Activated naive CD8-positive, alpha-beta T cell treated with anti-CD3 and anti-CD28 coated beads, Interleukin-2, amount 10 ng/mL, durations not matched to agents 7 days and 5 days (primary cell): ENCODE data around the gene ATF7. TPM values are rescaled to one million over a fixed set of nuclear protein-coding genes. Genes with fewer than 3 reads are reported as not detected.
"Not testable (repeated sequence)": the region's sequence is repeated elsewhere in the genome, so short reads cannot be mapped to it uniquely, and the experiment has no call there.

ENCODE experiments used
- ATAC-seq: fragments of 150-1000 bp; cut with Tn5 transposase; one replicate; pipeline ENCODE4 v1.10.0; 2021; ENCODE audit warnings: low read depth, moderate library complexity
- POLR2A ChIA-PET: fragments of 350-600 bp; sonication (Branson Sonifier 250); formaldehyde crosslinking; loops from one replicate; lab custom pipeline; 2021; ENCODE audit warnings: antibody characterized with exemption; lab: Charles Lee
- DNase-seq: peaks from one replicate; pipeline ENCODE4 v3.0.0; 2021
- H3K27ac Mint-ChIP-seq: one replicate; pipeline ENCODE4 v1.8.0; 2022; ENCODE audit warnings: mild to moderate bottlenecking, mixed read lengths
- H3K27me3 Mint-ChIP-seq: one replicate; pipeline ENCODE4 v1.8.0; 2022; ENCODE audit warnings: mild to moderate bottlenecking, moderate library complexity, mixed read lengths
- H3K36me3 Mint-ChIP-seq: one replicate; pipeline ENCODE4 v1.8.0; 2021; ENCODE audit warnings: mild to moderate bottlenecking, mixed read lengths
- H3K4me1 Mint-ChIP-seq: one replicate; pipeline ENCODE4 v1.8.0; 2021; ENCODE audit warnings: mixed read lengths
- H3K4me3 Mint-ChIP-seq: one replicate; pipeline ENCODE4 v1.8.0; 2022; ENCODE audit warnings: mild to moderate bottlenecking, moderate library complexity, mixed read lengths
- H3K9me3 Mint-ChIP-seq: one replicate; pipeline ENCODE4 v1.8.0; 2021; ENCODE audit warnings: mixed read lengths
- total RNA-seq, 2 experiments: library from RNA; stranded (reverse); gene quantifications; one replicate each; pipeline ENCODE4 v1.2.3, GENCODE V29; 2021

Gene ATF7
- total RNA-seq, 2 experiments from 2014 or later: 30.2 to 33.5 TPM

- ATAC-seq: no peak
- Mint-ChIP-seq H3K36me3 (peaks cover 8% of the 10 kb centered on the region), H3K4me3 (no peak overlapping the region), H3K27ac (no peak overlapping the region), H3K4me1 (peaks cover 25% of the 10 kb centered on the region), H3K9me3 (no peaks in the 10 kb centered on the region), H3K27me3 (no peaks in the 10 kb centered on the region)
- no peak for DNase-seq
- POLR2A ChIA-PET: no interaction called here
Observed at GRCh38 chr12:53567961-53568808, 58.0 kb downstream of the ATF7 start.

- Mint-ChIP-seq H3K4me1 (peaks cover 26% of the 10 kb centered on the region), H3K36me3 (peaks cover 11% of the 10 kb centered on the region)
- H3K9me3 Mint-ChIP-seq, H3K27me3 Mint-ChIP-seq, DNase-seq, H3K27ac Mint-ChIP-seq, H3K4me3 Mint-ChIP-seq, ATAC-seq: not testable (repeated sequence)
- POLR2A ChIA-PET: interaction anchor here (0.7 kb wide), 1 partner anchor 1340 kb away, joined by 3 read pairs; no protein-coding TSS in a partner anchor
Observed at GRCh38 chr12:53565376-53565775, 60.8 kb downstream of the ATF7 start.

GRCh38 chr12:53564941-53565340 is 61.2 kb downstream of the ATF7 start:
- H3K27ac Mint-ChIP-seq: no peak overlapping the region
- ATAC-seq (no peak), DNase-seq (no peak)
- H3K36me3 Mint-ChIP-seq: peaks cover 11% of the 10 kb centered on the region
- H3K27me3 Mint-ChIP-seq: no peaks in the 10 kb centered on the region
- peaks cover 26% of the 10 kb centered on the region for H3K4me1 Mint-ChIP-seq
- POLR2A ChIA-PET: interaction anchor here (0.7 kb wide), 1 partner anchor 1340 kb away, joined by 3 read pairs; no protein-coding TSS in a partner anchor
- H3K9me3 Mint-ChIP-seq: no peaks in the 10 kb centered on the region
- no peak overlapping the region for H3K4me3 Mint-ChIP-seq

- Mint-ChIP-seq H3K9me3 (no peaks in the 10 kb centered on the region), H3K36me3 (peaks cover 11% of the 10 kb centered on the region), H3K4me1 (peaks cover 26% of the 10 kb centered on the region), H3K27ac (no peak overlapping the region), H3K4me3 (peak overlapping the region; percentile 0), H3K27me3 (no peaks in the 10 kb centered on the region)
- POLR2A ChIA-PET: no interaction called here
- no peak for DNase-seq
- no peak for ATAC-seq
Observed at GRCh38 chr12:53564278-53564677, 61.9 kb downstream of the ATF7 start.

- H3K9me3 Mint-ChIP-seq: no peaks in the 10 kb centered on the region
- peaks cover 25% of the 10 kb centered on the region for H3K4me1 Mint-ChIP-seq
- H3K27me3 Mint-ChIP-seq: no peaks in the 10 kb centered on the region
- H3K4me3 Mint-ChIP-seq: no peak overlapping the region
- no peak overlapping the region for H3K27ac Mint-ChIP-seq
- peaks cover 11% of the 10 kb centered on the region for H3K36me3 Mint-ChIP-seq
- no peak for ATAC-seq
- POLR2A ChIA-PET: no interaction called here
- DNase-seq: no peak
Observed at GRCh38 chr12:53563452-53564028, 62.6 kb downstream of the ATF7 start.

GRCh38 chr12:53561590-53561953 is 64.6 kb downstream of the ATF7 start:
- POLR2A ChIA-PET: no interaction called here
- Mint-ChIP-seq H3K27ac (no peak overlapping the region), H3K4me3 (no peak overlapping the region), H3K27me3 (no peaks in the 10 kb centered on the region), H3K36me3 (peaks cover 11% of the 10 kb centered on the region), H3K4me1 (peaks cover 29% of the 10 kb centered on the region), H3K9me3 (no peaks in the 10 kb centered on the region)
- DNase-seq: no peak
- no peak for ATAC-seq

GRCh38 chr12:53560912-53561589 is 65.1 kb downstream of the ATF7 start:
- POLR2A ChIA-PET: no interaction called here
- no peaks in the 10 kb centered on the region for H3K27me3 Mint-ChIP-seq
- peaks cover 11% of the 10 kb centered on the region for H3K36me3 Mint-ChIP-seq
- no peak overlapping the region for H3K4me3 Mint-ChIP-seq
- H3K4me1 Mint-ChIP-seq: peaks cover 29% of the 10 kb centered on the region
- no peak overlapping the region for H3K27ac Mint-ChIP-seq
- ATAC-seq (no peak), DNase-seq (no peak)
- no peaks in the 10 kb centered on the region for H3K9me3 Mint-ChIP-seq

- POLR2A ChIA-PET: no interaction called here
- no peaks in the 10 kb centered on the region for H3K9me3 Mint-ChIP-seq
- H3K4me1 Mint-ChIP-seq: peaks cover 29% of the 10 kb centered on the region
- no peak overlapping the region for H3K27ac Mint-ChIP-seq
- no peak overlapping the region for H3K4me3 Mint-ChIP-seq
- DNase-seq (no peak), ATAC-seq (no peak)
- H3K36me3 Mint-ChIP-seq: peaks cover 8% of the 10 kb centered on the region
- H3K27me3 Mint-ChIP-seq: no peaks in the 10 kb centered on the region
Observed at GRCh38 chr12:53560351-53560750, 65.8 kb downstream of the ATF7 start.

GRCh38 chr12:53558631-53559030 is 67.6 kb downstream of the ATF7 start:
- H3K9me3 Mint-ChIP-seq: no peaks in the 10 kb centered on the region
- ATAC-seq (no peak), DNase-seq (no peak)
- peaks cover 8% of the 10 kb centered on the region for H3K36me3 Mint-ChIP-seq
- H3K27me3 Mint-ChIP-seq: no peaks in the 10 kb centered on the region
- H3K4me3 Mint-ChIP-seq: no peak overlapping the region
- POLR2A ChIA-PET: no interaction called here
- peaks cover 17% of the 10 kb centered on the region for H3K4me1 Mint-ChIP-seq
- no peak overlapping the region for H3K27ac Mint-ChIP-seq

GRCh38 chr12:53552361-53553327 is 73.5 kb downstream of the ATF7 start:
- no peak overlapping the region for H3K4me3 Mint-ChIP-seq
- ATAC-seq (no peak), DNase-seq (no peak)
- no peaks in the 10 kb centered on the region for H3K9me3 Mint-ChIP-seq
- H3K36me3 Mint-ChIP-seq: peaks cover 6% of the 10 kb centered on the region
- no peaks in the 10 kb centered on the region for H3K27me3 Mint-ChIP-seq
- no peak overlapping the region for H3K27ac Mint-ChIP-seq
- H3K4me1 Mint-ChIP-seq: peaks cover 6% of the 10 kb centered on the region
- POLR2A ChIA-PET: interaction anchor here (0.6 kb wide), 1 partner anchor 9 kb away, joined by 3 read pairs; no protein-coding TSS in a partner anchor

GRCh38 chr12:53551889-53552291 is 74.3 kb downstream of the ATF7 start:
- peaks cover 8% of the 10 kb centered on the region for H3K36me3 Mint-ChIP-seq
- H3K27ac Mint-ChIP-seq: no peak overlapping the region
- POLR2A ChIA-PET: interaction anchor here (0.6 kb wide), 1 partner anchor 8 kb away, joined by 3 read pairs; no protein-coding TSS in a partner anchor
- H3K4me1 Mint-ChIP-seq: no peaks in the 10 kb centered on the region
- no peak for DNase-seq
- no peak overlapping the region for H3K4me3 Mint-ChIP-seq
- no peaks in the 10 kb centered on the region for H3K27me3 Mint-ChIP-seq
- no peak for ATAC-seq
- H3K9me3 Mint-ChIP-seq: no peaks in the 10 kb centered on the region

- POLR2A ChIA-PET: no interaction called here
- ATAC-seq (no peak), DNase-seq (no peak)
- H3K9me3 Mint-ChIP-seq: no peaks in the 10 kb centered on the region
- H3K27me3 Mint-ChIP-seq: no peaks in the 10 kb centered on the region
- H3K36me3 Mint-ChIP-seq: peaks cover 8% of the 10 kb centered on the region
- no peak overlapping the region for H3K4me3 Mint-ChIP-seq
- no peaks in the 10 kb centered on the region for H3K4me1 Mint-ChIP-seq
- no peak overlapping the region for H3K27ac Mint-ChIP-seq
Observed at GRCh38 chr12:53550595-53550994, 75.6 kb downstream of the ATF7 start.

- POLR2A ChIA-PET, H3K36me3 Mint-ChIP-seq, H3K4me1 Mint-ChIP-seq, H3K4me3 Mint-ChIP-seq, H3K27ac Mint-ChIP-seq, DNase-seq, H3K27me3 Mint-ChIP-seq, H3K9me3 Mint-ChIP-seq, ATAC-seq: not testable (repeated sequence)
Observed at GRCh38 chr12:53550131-53550530, 76.1 kb downstream of the ATF7 start.
